Muscle layer of duodenum (tissue), 2 donors: Measurements from ENCODE around the gene IL16.

Experiments used
- H3K27ac ChIP-seq: one replicate; pipeline ENCODE4 v1.7.0; 2013; ENCODE audit warnings: mild to moderate bottlenecking, low read length
- H3K27me3 ChIP-seq: one replicate; pipeline ENCODE4 v1.7.0; 2013; ENCODE audit warnings: low read depth, mild to moderate bottlenecking, control low read depth, low read length
- H3K36me3 ChIP-seq, 2 donors: one replicate each; pipeline ENCODE4 v1.7.0; 2013; ENCODE audit warnings: low read length in 2 of 2, control low read depth in 1 of 2, mild to moderate bottlenecking in 1 of 2; ENCODE audit not compliant: insufficient read depth in 2 of 2, control insufficient read depth in 1 of 2
- H3K4me1 ChIP-seq, 2 donors: one replicate each; pipeline ENCODE4 v1.7.0; 2013; ENCODE audit warnings: low read length in 2 of 2, mild to moderate bottlenecking in 2 of 2, control low read depth in 1 of 2, moderate library complexity in 1 of 2; ENCODE audit not compliant: insufficient read depth in 2 of 2, control insufficient read depth in 1 of 2
- H3K4me3 ChIP-seq, 2 donors: one replicate each; pipeline ENCODE4 v1.7.0; 2013; ENCODE audit warnings: low read length in 2 of 2, low read depth in 1 of 2, mild to moderate bottlenecking in 1 of 2
- H3K9me3 ChIP-seq, 2 donors: one replicate each; pipeline ENCODE4 v1.7.0; 2013; ENCODE audit warnings: low read length in 2 of 2, control low read depth in 1 of 2, mild to moderate bottlenecking in 1 of 2; ENCODE audit not compliant: control insufficient read depth in 1 of 2
- donor health status: healthy.

The IL16 gene

GRCh38 chr15:81213982-81214381 is 17.3 kb downstream of the IL16 start:
- Histone ChIP-seq H3K4me3 (no peak overlapping the region), H3K27me3 (no peaks in the 10 kb centered on the region), H3K4me1 (no peaks in the 10 kb centered on the region), H3K9me3 (peaks cover 0 to 13% of the 10 kb centered on the region in 2 donors), H3K27ac (no peak overlapping the region), H3K36me3 (no peaks in the 10 kb centered on the region)

- no peaks in the 10 kb centered on the region for H3K36me3 ChIP-seq
- H3K9me3 ChIP-seq, result peaks cover 0 to 10% of the 10 kb centered on the region in 2 donors
- no peaks in the 10 kb centered on the region for H3K27me3 ChIP-seq
- H3K4me1 ChIP-seq, result no peaks in the 10 kb centered on the region
- no peak overlapping the region for H3K27ac ChIP-seq
- no peak overlapping the region for H3K4me3 ChIP-seq
These were observed 18.9 kb downstream of the IL16 start for GRCh38 chr15:81215531-81215930.

- H3K9me3 ChIP-seq, result peaks cover 0 to 10% of the 10 kb centered on the region in 2 donors
- no peaks in the 10 kb centered on the region for H3K27me3 ChIP-seq
- no peaks in the 10 kb centered on the region for H3K36me3 ChIP-seq
- no peak overlapping the region for H3K4me3 ChIP-seq
- no peak overlapping the region for H3K27ac ChIP-seq
- H3K4me1 ChIP-seq, result no peaks in the 10 kb centered on the region
These were observed 19.3 kb downstream of the IL16 start for GRCh38 chr15:81215983-81216382.

- Histone ChIP-seq H3K4me1 (no peaks in the 10 kb centered on the region), H3K36me3 (no peaks in the 10 kb centered on the region), H3K9me3 (peaks cover 0 to 10% of the 10 kb centered on the region in 2 donors), H3K4me3 (no peak overlapping the region), H3K27ac (no peak overlapping the region), H3K27me3 (no peaks in the 10 kb centered on the region)
These were observed 19.7 kb downstream of the IL16 start for GRCh38 chr15:81216422-81216821.

GRCh38 chr15:81221449-81221848 is 24.8 kb downstream of the IL16 start:
- no peaks in the 10 kb centered on the region for H3K4me1 ChIP-seq
- no peaks in the 10 kb centered on the region for H3K9me3 ChIP-seq
- no peak overlapping the region for H3K4me3 ChIP-seq
- no peaks in the 10 kb centered on the region for H3K27me3 ChIP-seq
- H3K27ac ChIP-seq, result no peak overlapping the region
- no peaks in the 10 kb centered on the region for H3K36me3 ChIP-seq

- no peaks in the 10 kb centered on the region for H3K36me3 ChIP-seq
- no peaks in the 10 kb centered on the region for H3K9me3 ChIP-seq
- no peaks in the 10 kb centered on the region for H3K27me3 ChIP-seq
- H3K4me1 ChIP-seq, result no peaks in the 10 kb centered on the region
- no peak overlapping the region for H3K4me3 ChIP-seq
- H3K27ac ChIP-seq, result no peak overlapping the region
These were observed 25.3 kb downstream of the IL16 start for GRCh38 chr15:81222007-81222406.

GRCh38 chr15:81223346-81223971 is 26.8 kb downstream of the IL16 start:
- Histone ChIP-seq H3K4me1 (no peaks in the 10 kb centered on the region), H3K36me3 (no peaks in the 10 kb centered on the region), H3K4me3 (no peak overlapping the region), H3K27ac (no peak overlapping the region), H3K9me3 (no peaks in the 10 kb centered on the region), H3K27me3 (no peaks in the 10 kb centered on the region)

GRCh38 chr15:81224232-81224631 is 27.6 kb downstream of the IL16 start:
- H3K4me1 ChIP-seq, result no peaks in the 10 kb centered on the region

GRCh38 chr15:81225161-81225671 is 28.5 kb downstream of the IL16 start:
- Histone ChIP-seq H3K36me3 (no peaks in the 10 kb centered on the region), H3K4me3 (no peak overlapping the region), H3K9me3 (no peaks in the 10 kb centered on the region), H3K4me1 (no peaks in the 10 kb centered on the region), H3K27me3 (no peaks in the 10 kb centered on the region), H3K27ac (no peak overlapping the region)

More at GRCh38 chr15:81224232-81224631, 27.6 kb downstream of the IL16 start:
- Histone ChIP-seq H3K9me3 (no peaks in the 10 kb centered on the region), H3K4me3 (no peak overlapping the region), H3K27me3 (no peaks in the 10 kb centered on the region), H3K36me3 (no peaks in the 10 kb centered on the region), H3K27ac (no peak overlapping the region)

GRCh38 chr15:81227716-81228115 is 31.0 kb downstream of the IL16 start:
- Histone ChIP-seq H3K4me3 (no peak overlapping the region), H3K36me3 (no peaks in the 10 kb centered on the region), H3K9me3 (no peaks in the 10 kb centered on the region), H3K4me1 (no peaks in the 10 kb centered on the region), H3K27me3 (no peaks in the 10 kb centered on the region), H3K27ac (no peak overlapping the region)

- no peak overlapping the region for H3K4me3 ChIP-seq
- H3K27me3 ChIP-seq, result no peaks in the 10 kb centered on the region
- H3K27ac ChIP-seq, result no peak overlapping the region
- no peaks in the 10 kb centered on the region for H3K36me3 ChIP-seq
- H3K4me1 ChIP-seq, result no peaks in the 10 kb centered on the region
- no peaks in the 10 kb centered on the region for H3K9me3 ChIP-seq
These were observed 32.9 kb downstream of the IL16 start for GRCh38 chr15:81229586-81229985.
